Adipocyte (in vitro differentiated cells): ENCODE measurements around the gene STAT4.
A peak's percentile ranks its signal among the peaks of the same experiment; 100 is the strongest.

Experiments
- DNase-seq: peaks from one replicate; pipeline ENCODE4 v3.0.0-alpha.2; 2015; ENCODE audit warnings: low read depth
- H3K27me3 ChIP-seq: replicated peaks from 2 replicates; pipeline ENCODE4 v1.7.0; 2013; ENCODE audit warnings: mild to moderate bottlenecking, low read length, moderate library complexity; ENCODE audit not compliant: control insufficient read depth, insufficient read depth
- H3K36me3 ChIP-seq: 2 replicates; pipeline ENCODE4 v1.7.0; 2013; ENCODE audit warnings: low read length, mild to moderate bottlenecking, moderate library complexity; ENCODE audit not compliant: control insufficient read depth, insufficient read depth, severe bottlenecking
- H3K4me1 ChIP-seq: 2 replicates; pipeline ENCODE4 v1.7.0; 2013; ENCODE audit warnings: mild to moderate bottlenecking, low read length, moderate library complexity; ENCODE audit not compliant: control insufficient read depth, insufficient read depth
- H3K4me3 ChIP-seq: 2 replicates; pipeline ENCODE4 v1.7.0; 2013; ENCODE audit warnings: mild to moderate bottlenecking, low read length, moderate library complexity
- H3K9ac ChIP-seq: 2 replicates; pipeline ENCODE4 v1.7.0; 2013; ENCODE audit warnings: mild to moderate bottlenecking, low read length, moderate library complexity
- H3K9me3 ChIP-seq: 2 replicates; pipeline ENCODE4 v1.7.0; 2013; ENCODE audit warnings: mild to moderate bottlenecking, low read length, moderate library complexity; ENCODE audit not compliant: control insufficient read depth

Gene STAT4

GRCh38 chr2:191053256-191053655 lies 97.5 kb downstream of the STAT4 start:
- Histone ChIP-seq H3K36me3 (no peaks in the 10 kb centered on the region), H3K4me3 (no peak overlapping the region), H3K9me3 (no peaks in the 10 kb centered on the region), H3K27me3 (no peaks in the 10 kb centered on the region), H3K9ac (no peak overlapping the region), H3K4me1 (peaks cover 45% of the 10 kb centered on the region)
- DNase-seq, result no peak

GRCh38 chr2:191051825-191052778 lies 98.7 kb downstream of the STAT4 start:
- peak; percentile 87 for DNase-seq
- peaks cover 50% of the 10 kb centered on the region for H3K4me1 ChIP-seq
- H3K9ac ChIP-seq, result peak overlapping the region; percentile 84
- H3K36me3 ChIP-seq, result no peaks in the 10 kb centered on the region
- peak overlapping the region; percentile 38 for H3K4me3 ChIP-seq
- H3K9me3 ChIP-seq, result no peaks in the 10 kb centered on the region
- H3K27me3 ChIP-seq, result no peaks in the 10 kb centered on the region

DNA sequence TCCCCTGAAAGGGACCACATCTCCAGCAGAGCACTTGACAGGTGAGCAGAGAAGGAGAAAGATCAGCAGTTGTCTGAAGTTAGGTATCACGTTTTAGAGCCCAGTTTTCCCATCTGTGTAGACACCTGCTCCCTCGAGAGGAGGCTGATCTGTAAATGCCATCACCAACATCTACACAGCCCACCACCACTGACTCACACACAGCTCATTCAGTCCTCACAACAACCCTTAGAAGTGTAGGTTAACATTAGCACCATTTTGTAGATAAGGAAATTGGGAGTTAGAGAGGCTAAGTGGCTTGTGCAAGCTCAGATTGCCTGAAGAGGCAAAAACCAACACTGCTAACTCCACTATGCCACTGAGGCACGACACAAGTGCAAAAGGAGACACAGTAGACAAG lies 99.6 kb downstream of the STAT4 start:
- H3K36me3 ChIP-seq, result no peaks in the 10 kb centered on the region
- H3K9me3 ChIP-seq, result no peaks in the 10 kb centered on the region
- peak overlapping the region; percentile 49 for H3K4me3 ChIP-seq
- DNase-seq, result no peak
- H3K4me1 ChIP-seq, result peaks cover 50% of the 10 kb centered on the region
- no peaks in the 10 kb centered on the region for H3K27me3 ChIP-seq
- H3K9ac ChIP-seq, result peak overlapping the region; percentile 84

GRCh38 chr2:191050640-191050987 lies 100.2 kb downstream of the STAT4 start:
- Histone ChIP-seq H3K9me3 (no peaks in the 10 kb centered on the region), H3K4me1 (peaks cover 50% of the 10 kb centered on the region), H3K27me3 (no peaks in the 10 kb centered on the region), H3K36me3 (no peaks in the 10 kb centered on the region), H3K9ac (peak overlapping the region; percentile 84), H3K4me3 (peak overlapping the region; percentile 49)
- peak; percentile 85 for DNase-seq

DNA sequence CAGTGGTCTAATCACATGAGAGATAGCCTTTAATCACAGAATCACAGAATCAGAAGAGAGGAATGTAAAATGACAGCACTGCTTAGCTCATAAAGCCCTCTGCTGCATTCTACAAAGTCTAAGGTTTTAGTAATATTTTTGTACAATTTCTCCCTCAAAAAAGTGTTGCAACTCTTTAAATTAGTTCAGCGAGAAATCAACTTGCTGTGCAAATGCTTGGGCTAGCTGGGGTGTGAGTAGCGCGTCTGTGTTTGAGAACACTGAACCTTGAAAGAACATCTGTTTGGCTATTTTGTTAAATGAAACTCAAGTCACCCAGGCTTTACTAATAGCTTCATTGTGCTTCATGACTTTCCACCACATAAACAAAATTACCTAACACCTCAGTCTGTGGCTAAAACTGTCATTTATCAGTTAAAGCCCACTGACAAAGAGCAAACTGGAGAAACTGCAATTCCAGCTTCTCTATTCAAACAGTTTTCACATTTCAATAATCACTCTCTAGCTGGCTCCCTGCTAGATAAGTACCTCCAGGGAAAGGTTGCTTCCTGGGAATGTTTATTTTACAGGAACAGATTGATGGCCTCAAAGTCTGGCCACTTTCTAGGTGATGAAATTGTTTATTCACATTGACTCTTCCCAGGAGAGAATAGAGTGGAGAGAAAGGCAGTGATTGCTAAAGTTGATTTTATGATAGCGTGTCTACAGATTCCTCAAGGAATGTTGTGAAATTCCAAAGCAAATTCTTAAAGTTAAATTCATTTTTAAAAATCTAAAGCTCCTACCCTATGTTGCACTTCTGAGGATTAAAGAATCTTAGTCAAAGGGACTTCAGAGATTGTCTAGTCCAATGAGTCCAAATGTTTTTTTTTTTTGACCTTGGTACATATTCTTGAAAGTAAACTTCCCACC lies 100.8 kb downstream of the STAT4 start:
- Histone ChIP-seq H3K9ac (peak overlapping the region; percentile 84), H3K4me3 (peak overlapping the region; percentile 52), H3K36me3 (no peaks in the 10 kb centered on the region), H3K4me1 (peaks cover 57% of the 10 kb centered on the region), H3K9me3 (no peaks in the 10 kb centered on the region), H3K27me3 (no peaks in the 10 kb centered on the region)
- DNase-seq, result peak; percentile 86

GRCh38 chr2:191048073-191048472 lies 102.7 kb downstream of the STAT4 start:
- Histone ChIP-seq H3K9ac (no peak overlapping the region), H3K36me3 (no peaks in the 10 kb centered on the region), H3K4me1 (peaks cover 61% of the 10 kb centered on the region), H3K27me3 (no peaks in the 10 kb centered on the region), H3K4me3 (no peak overlapping the region), H3K9me3 (peaks cover 9% of the 10 kb centered on the region)
- DNase-seq, result peak; percentile 50

- no peaks in the 10 kb centered on the region for H3K27me3 ChIP-seq
- peak; percentile 57 for DNase-seq
- H3K36me3 ChIP-seq, result no peaks in the 10 kb centered on the region
- no peak overlapping the region for H3K4me3 ChIP-seq
- peaks cover 9% of the 10 kb centered on the region for H3K9me3 ChIP-seq
- peaks cover 40% of the 10 kb centered on the region for H3K4me1 ChIP-seq
- peak overlapping the region; percentile 52 for H3K9ac ChIP-seq
Measured at GRCh38 chr2:191045141-191045540, 105.7 kb downstream of the STAT4 start.

DNA sequence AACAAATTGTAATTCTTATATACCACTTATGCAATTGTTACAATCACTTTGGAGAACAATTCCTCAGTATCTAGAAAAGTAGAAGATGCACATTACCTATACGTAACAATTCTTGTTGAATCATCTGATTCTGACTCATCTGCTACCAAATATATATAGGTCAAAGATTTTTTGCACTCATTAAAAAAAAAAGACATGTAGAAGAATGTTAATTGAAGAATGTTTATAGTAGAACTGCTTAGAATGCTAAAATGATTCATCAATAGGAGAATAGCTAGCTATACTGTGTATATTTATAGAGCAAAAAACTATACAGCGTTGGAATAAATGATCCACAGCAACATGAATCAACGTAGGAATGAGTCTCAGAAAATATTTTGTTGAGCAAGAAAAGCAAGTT lies 107.4 kb downstream of the STAT4 start:
- Histone ChIP-seq H3K9ac (no peak overlapping the region), H3K4me3 (no peak overlapping the region), H3K36me3 (no peaks in the 10 kb centered on the region), H3K27me3 (no peaks in the 10 kb centered on the region), H3K9me3 (peaks cover 9% of the 10 kb centered on the region), H3K4me1 (peaks cover 31% of the 10 kb centered on the region)
- DNase-seq, result peak; percentile 56

DNA sequence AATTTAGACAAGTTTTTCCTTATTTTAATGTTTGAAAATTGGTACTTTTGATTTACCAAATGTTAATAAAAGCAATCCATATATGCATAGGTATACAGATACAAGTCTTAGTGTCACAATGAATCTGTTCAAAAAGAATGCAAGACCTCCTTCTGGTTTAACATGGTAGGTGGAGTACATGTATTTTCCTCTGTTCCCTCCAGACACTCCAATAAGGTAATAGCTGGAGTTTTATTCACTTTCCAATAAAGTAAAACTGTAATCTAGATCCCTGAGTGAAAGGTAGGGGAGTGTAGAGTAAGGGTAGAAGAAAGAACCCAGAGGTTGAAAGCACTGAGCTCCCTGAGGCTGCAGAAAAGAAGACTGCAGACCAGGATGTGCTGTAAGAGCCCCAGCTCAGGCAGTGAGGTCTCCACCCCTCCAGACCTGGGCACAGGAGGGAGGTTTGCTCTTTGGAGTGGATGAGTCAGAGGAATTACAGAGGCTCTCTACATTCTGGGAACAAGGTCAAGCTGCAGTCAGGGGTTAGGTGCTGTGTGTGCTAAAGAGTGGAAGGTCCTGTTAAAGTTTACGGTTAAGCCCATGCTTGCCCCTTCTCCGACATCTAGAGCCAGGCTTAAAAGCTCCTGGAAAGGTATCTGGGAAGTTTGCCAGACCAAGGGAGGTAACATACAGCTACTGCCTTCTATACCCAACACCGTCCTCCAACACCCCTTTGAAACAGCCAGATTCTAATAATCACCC lies 109.2 kb downstream of the STAT4 start:
- Histone ChIP-seq H3K9ac (no peak overlapping the region), H3K27me3 (no peaks in the 10 kb centered on the region), H3K4me3 (peak overlapping the region; percentile 48), H3K36me3 (no peaks in the 10 kb centered on the region), H3K4me1 (peaks cover 39% of the 10 kb centered on the region), H3K9me3 (peaks cover 9% of the 10 kb centered on the region)
- DNase-seq, result peak; percentile 29

- Histone ChIP-seq H3K9me3 (peaks cover 9% of the 10 kb centered on the region), H3K9ac (no peak overlapping the region), H3K4me1 (peaks cover 33% of the 10 kb centered on the region), H3K27me3 (no peaks in the 10 kb centered on the region), H3K4me3 (no peak overlapping the region), H3K36me3 (no peaks in the 10 kb centered on the region)
- DNase-seq, result no peak
Measured at GRCh38 chr2:191039616-191040015, 111.2 kb downstream of the STAT4 start.
